RPMI8226 (cell line): ENCODE results near the gene PRSS27.

Experiments
- DNase-seq: peaks from one replicate; pipeline ENCODE4 v3.0.0-alpha.2; 2015

The PRSS27 gene

DNA sequence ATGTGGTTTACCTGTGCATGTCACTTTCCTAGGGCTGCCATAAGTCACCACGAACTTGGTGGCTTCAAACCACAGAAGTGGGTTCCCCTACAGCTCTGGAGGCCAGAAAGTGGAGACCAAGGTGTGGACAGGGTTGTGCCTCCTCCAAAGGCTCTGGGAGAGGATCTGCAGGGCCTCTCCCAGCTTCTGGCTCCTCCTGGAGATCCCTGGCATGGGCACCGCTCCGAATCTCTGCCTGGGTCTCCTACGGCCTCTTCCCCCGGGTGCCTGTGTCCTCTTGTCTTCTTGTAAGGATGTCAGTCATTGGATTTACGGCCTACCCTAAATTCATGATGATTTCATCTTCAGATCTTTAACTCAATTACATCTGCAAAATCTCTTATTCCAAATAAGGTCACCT lies 29.9 kb upstream of the PRSS27 start:
- no peak for DNase-seq

DNA sequence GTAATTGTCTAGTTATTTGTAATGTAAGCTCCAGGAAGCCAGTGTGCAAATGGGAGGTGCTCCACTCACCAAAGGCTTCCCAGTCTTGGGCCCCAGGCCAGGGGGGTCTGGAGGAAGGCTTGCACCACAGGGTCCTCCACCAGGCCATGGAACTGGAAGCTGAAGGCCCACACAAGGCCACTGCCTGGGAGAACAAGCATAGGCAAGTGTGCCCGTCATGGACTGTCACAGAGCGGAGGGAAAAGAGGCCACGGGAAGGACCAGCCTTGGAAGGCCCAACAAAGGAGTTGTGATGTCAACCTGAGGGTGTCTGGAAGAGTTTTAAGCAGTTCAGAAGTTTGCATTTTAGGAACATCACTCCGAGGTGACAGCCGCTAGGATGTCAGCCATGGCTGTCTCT lies 29.5 kb upstream of the PRSS27 start:
- DNase-seq: no peak

DNA sequence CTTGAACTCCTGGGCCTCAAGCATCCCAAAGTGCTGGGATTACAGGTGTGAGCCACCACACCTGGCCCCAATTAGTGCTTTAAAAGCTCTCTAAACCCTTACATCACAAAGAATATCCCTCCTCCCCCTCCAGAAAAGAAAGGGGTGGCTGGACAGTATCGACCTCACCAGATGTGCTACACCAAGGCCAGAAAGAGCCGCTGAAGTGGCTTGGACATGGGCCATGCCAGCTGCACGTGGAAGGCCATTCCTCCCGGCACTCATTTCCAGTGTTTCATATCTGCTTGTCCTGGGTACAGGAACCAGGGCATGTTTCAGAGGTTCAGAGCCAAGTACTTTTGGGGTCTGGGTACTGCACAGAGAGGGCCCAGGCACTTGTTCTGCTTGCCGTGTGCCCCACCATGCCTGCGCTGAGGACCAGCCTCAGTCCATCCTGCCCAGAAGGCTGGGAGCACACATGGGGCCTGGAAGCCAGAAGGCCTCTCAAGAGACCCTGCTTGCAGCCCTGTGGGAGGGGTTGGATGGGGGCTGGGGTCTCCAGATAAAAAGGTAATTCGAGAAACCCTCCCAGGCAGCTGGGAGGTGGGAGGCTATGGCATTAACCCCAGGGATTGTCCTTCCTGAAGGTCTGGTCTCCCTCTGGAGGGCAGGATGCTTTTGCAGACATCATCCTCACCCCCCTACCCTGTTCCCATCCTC lies 28.9 kb upstream of the PRSS27 start:
- no peak for DNase-seq

DNA sequence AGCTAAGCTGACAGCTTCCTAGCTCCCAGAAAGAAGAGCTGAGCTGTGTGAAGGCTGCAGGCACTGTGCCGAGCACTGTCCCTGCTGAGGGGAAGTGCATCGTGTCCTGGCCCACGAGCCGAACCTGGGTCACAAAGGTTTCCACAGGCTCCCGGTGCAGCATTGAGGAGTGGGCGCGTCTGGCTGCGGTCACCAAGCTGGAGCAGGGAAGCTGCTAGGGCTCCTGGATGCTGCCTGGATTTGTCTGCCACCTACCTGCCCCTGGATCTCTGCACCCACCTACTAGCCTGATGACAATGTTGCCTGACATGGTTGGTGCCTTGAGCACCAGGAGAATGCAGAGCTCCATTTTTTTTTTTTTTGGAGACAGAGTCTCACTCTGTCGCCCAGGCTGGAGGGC lies 25.9 kb upstream of the PRSS27 start:
- DNase-seq: no peak

DNA sequence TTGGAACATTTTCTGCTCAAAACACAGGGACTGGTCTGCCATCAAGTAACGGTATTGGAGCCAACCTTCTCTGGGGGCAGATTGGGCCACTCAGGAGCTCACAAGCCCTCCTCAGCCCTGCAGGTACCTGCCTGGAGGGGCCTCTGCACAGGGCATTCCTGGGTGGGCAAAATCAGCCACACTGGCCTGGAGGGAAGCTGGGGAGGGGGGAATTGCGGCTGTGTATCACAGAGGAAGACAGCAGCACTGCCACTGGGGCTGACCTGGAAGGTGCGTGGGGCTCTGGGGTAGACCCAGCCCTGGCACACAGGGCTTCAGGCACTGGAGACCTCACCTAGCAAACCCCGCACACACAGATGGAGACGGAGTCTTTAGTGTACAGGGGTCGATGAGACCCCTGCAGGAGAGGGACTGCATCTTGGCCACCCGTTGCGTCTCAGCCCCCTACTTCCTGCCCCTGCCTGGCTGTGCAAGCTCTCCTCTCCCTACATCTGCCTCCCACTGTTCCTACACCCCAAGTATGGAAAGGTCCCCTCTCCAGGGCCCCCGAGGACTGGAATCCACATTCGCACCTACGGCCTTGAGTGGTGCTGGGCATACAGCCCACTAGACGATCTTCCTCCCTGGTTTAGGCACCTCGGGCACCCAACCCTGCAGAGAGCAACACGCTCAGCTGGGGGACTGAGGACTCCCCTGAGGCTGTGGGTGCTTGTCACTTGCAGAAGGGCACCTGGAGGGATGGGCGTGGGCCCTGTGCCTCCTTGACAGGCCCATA lies 25.3 kb upstream of the PRSS27 start:
- no peak for DNase-seq

DNA sequence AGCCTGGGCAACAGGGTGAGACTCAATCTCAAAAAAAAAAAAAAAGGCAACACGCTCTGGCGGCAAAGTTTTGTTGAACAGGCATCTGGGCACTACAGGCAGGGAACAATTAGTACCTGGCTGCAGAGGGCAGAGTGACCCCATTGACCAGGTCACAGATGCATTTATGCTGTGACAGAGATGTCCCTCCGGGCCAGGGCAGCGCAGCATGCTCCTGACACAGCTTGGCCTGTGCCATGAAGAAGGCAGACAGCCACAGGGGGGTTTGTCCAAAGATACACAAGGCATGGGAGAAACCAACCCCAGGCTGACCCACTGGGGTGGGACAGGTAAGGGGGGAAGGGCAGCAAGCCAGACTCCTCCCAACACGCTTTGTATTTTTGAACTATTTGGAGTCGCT lies 24.7 kb upstream of the PRSS27 start:
- DNase-seq: no peak

DNA sequence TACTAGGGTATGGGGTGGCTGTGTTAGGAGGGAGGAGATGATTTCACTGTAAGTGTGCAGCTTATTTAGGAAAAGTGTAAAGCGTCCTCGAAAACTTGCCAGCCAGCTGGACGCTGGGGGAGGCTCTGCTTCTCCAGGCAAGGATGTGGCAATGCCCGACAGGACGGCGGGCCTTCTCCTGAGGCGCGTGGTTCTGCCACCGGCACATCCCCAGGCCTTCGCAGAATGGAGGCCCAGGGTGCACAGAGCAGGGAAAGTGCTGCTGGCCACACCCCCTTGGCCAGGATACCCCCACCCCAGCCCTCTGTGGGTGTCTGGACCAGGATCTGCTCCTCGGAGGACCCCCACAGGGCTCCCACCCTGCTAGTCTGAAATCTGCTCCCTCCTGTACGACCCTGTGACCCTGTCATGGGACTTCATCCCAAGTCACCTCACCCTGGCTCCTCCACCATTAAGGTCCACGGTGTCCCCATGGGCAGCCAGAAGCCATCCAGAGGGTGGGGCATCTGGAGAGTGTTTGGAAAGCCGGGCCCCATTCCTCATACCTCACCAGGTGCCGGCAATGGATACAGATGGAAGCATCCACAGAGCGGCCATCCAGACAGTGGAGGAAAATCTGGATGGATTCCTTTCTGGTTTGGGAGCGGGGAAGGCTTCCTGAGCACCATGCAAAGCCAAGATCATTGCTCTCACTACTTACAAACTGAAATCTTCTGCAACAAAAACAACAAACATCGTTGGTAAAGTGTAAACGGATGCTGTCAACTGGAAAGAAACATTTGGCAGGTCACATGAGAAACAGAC lies 23.2 kb upstream of the PRSS27 start:
- DNase-seq: no peak

DNA sequence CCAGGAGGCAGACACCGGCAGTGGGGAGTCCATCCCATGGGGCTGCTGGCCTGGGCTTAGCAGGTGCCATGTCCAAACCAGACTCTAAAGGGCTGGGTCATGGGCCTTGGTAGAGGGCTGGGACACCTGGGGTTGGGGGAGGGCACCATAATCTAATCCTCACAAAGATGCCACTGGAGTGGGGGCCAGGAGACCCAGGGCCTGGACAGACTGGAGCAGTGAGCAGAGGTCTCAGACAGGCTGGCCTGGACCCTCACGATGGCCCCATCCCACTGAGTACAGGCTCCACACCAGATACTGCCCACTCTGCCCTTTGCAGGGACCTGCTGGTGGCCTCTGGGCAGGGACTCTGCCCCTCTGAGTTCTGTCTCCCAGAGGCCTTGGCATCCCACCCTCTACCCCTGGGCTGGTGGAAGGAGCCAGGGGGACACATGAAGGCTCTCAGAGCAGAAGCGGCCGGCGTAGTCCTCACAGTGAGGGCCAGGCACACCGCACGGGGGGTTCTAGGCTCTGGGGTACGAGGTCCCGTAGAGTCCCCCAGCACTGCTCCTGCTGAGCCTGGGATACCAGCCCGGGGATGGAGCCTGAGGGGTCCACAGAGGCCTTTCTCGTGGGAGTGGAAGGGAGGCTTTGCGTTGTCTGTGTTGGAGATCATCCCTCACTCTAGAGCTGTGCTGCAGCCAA lies 22.4 kb upstream of the PRSS27 start:
- no peak for DNase-seq

DNA sequence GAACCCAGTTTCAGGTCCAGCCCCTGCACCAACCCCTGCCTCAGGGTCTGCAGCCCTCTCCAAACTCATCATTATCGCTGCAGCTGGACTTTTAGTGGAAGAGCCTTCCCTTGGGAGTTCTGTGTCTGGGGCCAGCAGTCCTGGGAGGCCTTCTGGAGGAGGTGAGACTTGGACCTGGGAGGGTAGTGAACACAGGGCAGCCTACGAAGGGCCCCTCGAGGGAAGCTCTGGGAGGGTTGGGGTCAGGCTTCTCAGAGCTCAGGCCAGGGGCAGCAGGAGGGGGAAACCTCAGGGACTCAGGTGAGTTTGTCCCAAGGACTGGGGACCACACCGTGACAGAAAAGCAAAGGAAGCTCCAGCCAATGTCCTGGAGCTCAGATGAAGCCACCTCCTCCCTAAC lies 21.1 kb upstream of the PRSS27 start:
- DNase-seq: no peak

DNA sequence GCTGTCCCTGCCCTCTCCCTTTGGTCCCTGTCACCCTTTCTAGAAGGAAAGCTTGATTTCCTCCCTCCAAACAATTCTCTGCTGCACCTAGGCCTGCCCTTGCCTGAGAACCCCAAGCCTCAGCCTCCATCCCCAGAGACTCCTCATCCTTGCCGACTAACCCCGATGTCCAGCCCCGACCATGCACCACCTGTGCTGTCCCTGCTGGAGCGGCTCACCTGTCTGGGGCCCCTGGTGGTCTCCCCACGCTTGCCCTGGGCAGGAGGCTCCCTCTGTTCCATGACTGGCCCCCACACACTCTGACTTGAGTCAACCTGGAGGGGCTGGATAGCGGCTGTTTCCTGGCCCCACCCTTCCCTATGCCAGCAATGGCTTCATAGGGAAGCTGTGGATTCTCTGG lies 20.5 kb upstream of the PRSS27 start:
- no peak for DNase-seq

DNA sequence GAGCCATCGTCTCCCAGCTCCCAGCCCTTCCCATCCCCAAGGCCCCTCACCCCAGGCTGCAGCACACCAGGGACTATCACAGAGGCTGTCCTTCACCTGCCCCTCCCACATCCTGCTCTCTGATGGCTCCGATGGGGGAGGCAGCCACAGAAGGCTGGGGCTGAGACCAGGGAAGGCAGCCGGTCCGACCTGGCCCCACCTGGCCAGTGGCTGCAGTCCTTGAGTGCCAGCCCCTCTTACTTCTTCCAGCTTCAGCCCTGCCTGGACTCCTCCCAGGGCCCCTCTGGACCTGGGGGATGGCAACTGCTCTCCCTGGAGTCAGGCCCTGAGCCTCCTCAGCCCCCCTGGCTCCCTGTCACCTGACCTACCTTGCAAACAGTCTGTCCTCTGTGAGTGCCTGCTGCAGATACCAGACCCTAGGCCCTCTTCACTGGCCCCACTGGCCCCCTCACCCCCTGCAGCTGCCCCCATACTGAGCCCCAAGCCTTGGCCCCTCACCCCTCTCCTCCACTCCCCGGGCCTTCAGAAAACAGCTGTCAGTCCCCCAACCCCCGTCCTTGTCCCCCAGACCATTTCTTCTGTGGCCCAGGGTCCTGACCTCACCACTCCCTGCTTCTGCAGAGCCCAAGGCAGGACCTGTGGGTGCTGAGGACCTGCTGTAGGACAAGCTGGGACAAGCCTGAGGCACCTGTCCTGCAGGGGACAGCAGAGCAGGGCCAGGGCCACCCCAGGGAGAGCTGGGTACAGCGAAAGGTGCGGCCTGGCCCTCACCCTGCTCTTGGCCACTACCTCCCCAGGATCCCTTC lies 19.8 kb upstream of the PRSS27 start:
- DNase-seq: no peak

DNA sequence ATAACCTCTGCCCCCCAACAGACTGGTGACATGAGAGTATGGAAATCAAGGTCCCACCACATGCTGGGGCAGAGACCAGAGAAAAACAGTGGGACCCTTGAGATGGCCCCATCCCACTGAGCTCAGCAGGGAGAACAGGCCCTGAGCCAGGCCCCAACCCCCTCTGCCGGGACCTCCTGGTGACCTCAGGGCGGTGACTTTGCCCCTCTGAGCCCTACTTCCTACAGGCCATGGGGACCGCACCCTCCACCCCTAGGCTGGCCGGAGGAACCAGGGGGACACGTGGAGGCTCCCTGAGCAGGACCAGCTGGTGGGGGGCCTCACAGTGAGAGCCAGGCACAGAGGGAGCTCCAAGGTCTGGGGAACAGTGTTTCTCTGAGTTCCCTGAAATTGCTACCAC lies 18.6 kb upstream of the PRSS27 start:
- DNase-seq: no peak

DNA sequence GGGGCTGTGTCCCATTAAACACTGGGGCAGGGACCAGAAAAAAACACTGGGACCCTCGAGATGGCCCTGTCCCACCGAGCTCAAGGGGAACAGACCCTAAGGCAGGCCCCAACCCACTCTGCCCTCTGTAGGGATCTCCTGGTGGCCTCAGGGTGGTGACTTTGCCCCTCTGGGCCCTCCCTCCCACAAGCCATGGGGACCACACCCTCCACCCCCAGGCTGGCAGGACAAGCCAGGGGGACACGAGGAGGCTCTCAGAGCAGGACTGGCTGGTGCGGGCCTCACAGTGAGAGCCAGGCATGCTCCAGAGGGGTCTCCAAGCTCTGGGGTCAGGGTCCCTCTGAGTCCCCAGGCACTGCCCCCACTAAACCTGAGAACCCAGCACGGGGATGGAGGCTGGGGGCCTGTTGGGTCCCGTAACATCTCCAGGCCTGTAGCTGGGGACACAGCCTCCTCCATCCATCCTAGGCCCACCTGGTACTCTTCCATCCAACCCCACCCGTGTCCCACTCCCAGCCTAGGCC lies 17.9 kb upstream of the PRSS27 start:
- no peak for DNase-seq

DNA sequence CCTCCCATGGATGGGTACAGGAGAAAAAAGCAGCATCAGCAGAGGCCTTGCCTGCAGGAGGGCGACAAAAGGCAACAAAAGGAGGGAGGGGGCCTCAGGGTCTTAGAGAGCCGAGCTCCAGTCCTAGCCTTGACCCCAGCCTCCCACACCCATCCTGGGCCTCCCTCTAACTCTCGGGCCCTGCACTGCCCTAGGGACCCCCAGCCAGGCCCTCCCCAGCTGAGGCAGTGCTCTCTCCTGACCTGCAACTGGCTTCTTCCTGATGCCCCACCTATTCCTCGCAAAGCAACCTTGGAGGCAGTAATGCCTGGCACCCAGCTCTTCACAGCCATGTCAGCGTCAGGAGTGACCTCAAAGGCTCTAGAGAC lies 17.2 kb upstream of the PRSS27 start:
- no peak for DNase-seq

DNA sequence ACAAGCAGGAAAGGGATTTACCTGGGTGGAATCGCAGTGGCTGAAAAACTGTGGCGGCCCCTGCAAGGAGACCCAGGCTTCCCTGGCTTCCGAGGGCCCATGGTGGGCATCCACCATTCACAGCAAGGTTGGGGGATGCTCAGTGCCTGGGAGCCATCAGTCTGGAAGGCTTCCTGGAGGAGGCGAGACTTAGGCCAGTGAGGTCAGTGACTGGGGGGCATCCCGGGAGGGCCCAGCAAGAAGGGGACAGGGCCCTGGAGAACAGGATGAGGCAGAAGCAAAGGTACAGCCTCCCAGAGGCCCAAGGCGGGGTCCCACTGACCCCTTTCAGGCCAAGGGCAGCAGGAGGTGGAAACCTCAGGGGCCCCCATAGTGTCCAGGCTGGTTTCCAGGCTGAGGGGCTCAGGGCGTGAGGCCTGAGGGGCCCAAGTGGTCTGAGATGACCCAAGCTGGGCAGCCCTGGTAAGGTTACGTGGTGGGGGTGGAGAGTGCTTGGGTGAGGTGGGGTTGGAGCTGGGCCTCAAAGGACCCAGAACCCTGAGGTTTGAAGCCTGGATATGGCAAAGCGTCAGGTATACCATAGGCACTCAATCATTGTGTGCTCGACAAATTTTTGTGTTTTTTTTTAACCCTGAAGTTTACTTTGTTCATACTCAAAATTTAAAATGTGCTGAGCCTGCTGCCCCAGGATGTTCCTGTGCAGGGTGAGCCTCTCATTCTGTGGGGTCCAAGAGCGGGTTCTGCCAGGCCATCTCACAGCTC lies 16.6 kb upstream of the PRSS27 start:
- DNase-seq: no peak

DNA sequence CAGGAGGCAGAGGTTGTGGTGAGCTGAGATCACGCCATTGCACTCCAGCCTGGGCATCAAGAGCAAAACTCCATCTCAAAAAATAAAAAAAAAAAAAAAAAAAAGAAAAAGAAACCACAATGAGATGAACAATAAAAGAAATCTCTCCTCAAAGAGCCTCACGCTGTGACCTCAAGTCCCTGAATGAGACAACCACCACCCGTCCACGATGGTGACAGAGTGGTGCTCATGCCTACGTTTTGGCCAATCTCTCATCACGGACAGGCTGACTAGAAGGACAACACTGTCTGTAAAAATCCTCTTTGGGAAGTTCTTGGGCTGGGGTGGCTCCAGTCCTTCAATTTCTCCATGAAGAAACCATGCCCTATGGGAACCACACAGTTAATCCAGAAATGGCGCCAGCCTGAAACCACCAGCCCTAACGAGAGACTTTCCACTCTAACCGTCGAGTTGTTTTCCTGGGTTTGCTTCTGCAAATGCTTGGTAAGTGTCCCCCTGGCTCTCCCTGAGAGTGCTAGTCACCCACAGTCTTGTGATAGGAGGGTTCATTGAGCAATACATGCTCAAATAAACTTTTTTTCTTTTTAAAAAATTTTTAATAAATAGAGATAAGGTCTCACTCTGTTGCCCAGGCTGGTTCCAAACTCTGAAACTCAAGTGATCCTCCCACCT lies 15.0 kb upstream of the PRSS27 start:
- DNase-seq: no peak

DNA sequence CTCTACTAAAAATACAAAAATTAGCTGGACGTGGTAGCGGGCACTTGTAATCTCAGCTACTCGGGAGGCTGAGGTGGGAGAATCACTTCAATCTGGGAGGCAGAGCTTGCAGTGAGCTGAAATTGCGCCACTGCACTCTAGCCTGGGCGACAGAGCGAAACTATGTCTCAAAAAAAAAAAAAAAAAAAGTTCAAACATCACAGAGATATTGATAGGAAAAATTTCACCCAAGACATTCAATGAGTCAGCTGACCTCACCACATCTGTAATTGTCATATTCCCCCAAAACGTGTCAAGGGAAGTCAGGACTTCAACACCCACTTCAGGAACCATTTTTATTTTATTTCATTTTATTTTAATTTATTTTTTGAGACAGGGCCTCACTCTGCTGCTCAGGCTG lies 8.0 kb upstream of the PRSS27 start:
- no peak for DNase-seq

DNA sequence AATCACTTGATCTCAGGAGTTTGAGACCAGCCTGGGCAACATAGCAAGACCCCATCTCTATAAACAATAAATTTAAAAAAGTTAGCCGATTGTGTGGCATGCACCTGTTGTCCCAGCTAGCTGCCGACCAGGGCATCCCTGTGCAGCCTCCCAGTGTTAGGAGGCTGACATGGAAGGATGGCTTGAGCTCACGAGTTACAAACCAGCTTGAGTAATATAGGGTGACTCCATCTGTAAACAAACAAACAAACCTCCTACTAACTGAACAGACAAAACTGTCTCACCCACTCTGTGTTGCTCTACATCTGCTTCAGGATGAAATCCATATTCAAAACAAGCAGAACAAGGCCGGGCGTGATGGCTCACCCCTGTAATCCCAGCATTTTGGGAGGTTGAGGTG lies 6.9 kb upstream of the PRSS27 start:
- DNase-seq: no peak

DNA sequence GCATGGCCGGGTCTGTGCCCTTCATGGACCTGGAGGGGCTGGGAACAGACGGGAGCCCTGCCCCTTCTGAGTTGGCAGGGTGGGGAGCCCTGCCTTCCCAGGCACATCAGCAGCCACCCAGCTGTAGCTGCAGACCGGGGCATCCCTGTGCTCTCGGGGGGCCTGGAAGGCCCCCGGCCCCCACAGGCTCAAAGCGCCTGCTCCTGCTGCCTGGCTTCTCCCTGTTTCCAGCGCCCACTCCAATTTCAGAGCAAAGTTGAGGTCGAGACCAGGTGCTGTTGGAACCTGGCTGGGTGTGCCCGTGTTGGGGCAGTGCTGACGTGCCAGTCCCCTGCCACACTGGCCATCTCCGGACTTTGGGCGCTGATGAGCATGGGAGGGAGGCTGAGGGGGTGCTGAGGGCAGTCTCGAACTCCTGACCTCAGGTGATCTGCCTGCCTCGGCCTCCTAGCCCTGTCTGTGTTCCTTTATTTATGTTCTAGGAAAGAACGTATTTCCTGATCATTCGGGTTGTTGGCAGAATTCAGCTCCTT lies 4.9 kb upstream of the PRSS27 start:
- DNase-seq: no peak

DNA sequence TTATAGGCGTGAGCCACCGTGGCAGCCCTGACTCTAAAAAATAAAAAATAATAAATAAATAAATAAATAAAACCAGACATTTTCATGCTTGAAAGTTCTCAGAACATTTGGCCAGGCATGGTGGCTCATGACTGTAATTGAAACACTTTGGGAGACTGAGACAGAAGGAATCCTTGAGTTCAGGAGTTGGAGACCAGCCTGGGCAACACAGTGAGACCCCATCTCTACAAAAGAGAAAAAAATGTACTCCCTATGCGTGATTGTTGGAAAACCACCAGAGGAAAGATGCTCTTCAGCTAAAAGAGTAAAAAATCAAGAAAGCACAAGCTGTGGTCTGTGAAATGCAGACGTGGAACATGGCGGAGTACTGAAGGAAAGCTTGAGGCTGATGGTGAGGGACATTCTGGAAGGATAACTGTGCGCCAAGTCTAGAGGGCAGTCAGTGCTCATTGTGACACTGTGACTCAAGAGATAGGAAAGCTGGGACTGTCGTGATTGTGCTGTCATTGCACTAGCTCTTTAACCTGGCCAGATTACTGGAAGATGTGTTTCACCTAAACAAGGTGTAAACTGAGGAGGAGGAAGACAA lies 4.2 kb upstream of the PRSS27 start:
- DNase-seq: no peak
